A549 treated with CpdA at 1 μM for 4 hours (cell line): ENCODE measurements around the gene PDXP. TPM values are rescaled to one million over a fixed set of nuclear protein-coding genes. Genes with fewer than 3 reads are reported as not detected.

Experiments
- total RNA-seq: library from RNA; stranded (reverse); fragments of 200-300 nt; extraction: Qiagen RNA extraction; gene quantifications from 5 replicates; pipeline ENCODE4 v1.2.3, GENCODE V29; 2022; ENCODE audit warnings: low read depth

PDXP gene
- total RNA-seq = 16.3 to 21.8 TPM (median 21.4 TPM) in 5 replicates

GRCh38 chr22:37658133-37659065, at the start of gene PDXP:
Gene PDXP (plus strand): TSS chr22:37658723. CDS start chr22:37658783, 60 bp downstream.

GRCh38 chr22:37639070-37639760, 19.3 kb upstream of the PDXP start, which contains the start of gene SH3BP1:
Gene SH3BP1 (plus strand): TSS chr22:37639669. CDS start chr22:37639788, 119 bp downstream.

GRCh38 chr22:37674951-37675929, 16.7 kb downstream of the PDXP start, which contains the start of gene LGALS1:
Gene LGALS1 (plus strand): TSS chr22:37675636. CDS start chr22:37675703, 67 bp downstream.

GRCh38 chr22:37686002-37686982, 27.8 kb downstream of the PDXP start, which contains the start of gene NOL12:
Gene NOL12 (plus strand): TSS chr22:37686343. CDS start chr22:37686393, 50 bp downstream.

GRCh38 chr22:37696657-37697537, 38.4 kb downstream of the PDXP start, which contains the start of gene TRIOBP:
Gene TRIOBP (plus strand): TSS chr22:37697048. CDS start chr22:37701366, 4,318 bp downstream.

Other genes starting within 250 kb of the PDXP start
- 5.8 to 9.0 TPM (median 8.2 TPM) in 5 replicates for gene ELFN2, start 231.2 kb upstream of the PDXP start, total RNA-seq
- gene MFNG, start 172.3 kb upstream of the PDXP start, total RNA-seq = 1.5 to 3.2 TPM (median 2.5 TPM) in 5 replicates
- 32.3 to 40.9 TPM (median 34.9 TPM) in 5 replicates for gene CARD10, start 139.3 kb upstream of the PDXP start, total RNA-seq
- gene CDC42EP1, start 98.2 kb upstream of the PDXP start, total RNA-seq = 27.2 to 39.2 TPM (median 36.6 TPM) in 5 replicates
- gene LGALS2, start 78.6 kb upstream of the PDXP start, total RNA-seq = 0.27 to 0.45 TPM (median 0.34 TPM) in 4 of 5 replicates, not detected in the other
- 18.9 to 25.2 TPM (median 22.3 TPM) in 5 replicates for gene GGA1, start 49.9 kb upstream of the PDXP start, total RNA-seq
- 1.2 to 2.8 TPM (median 2.0 TPM) in 5 replicates for gene SH3BP1, start 19.1 kb upstream of the PDXP start, total RNA-seq
- gene LGALS1, start 16.9 kb downstream of the PDXP start, total RNA-seq = 1,299 to 1,423 TPM (median 1,303 TPM) in 5 replicates
- gene NOL12, start 27.6 kb downstream of the PDXP start, total RNA-seq = 26.8 to 30.7 TPM (median 28.4 TPM) in 5 replicates
- 21.4 to 33.2 TPM (median 28.4 TPM) in 5 replicates for gene TRIOBP, start 38.3 kb downstream of the PDXP start, total RNA-seq
- gene GCAT, start 149.2 kb downstream of the PDXP start, total RNA-seq = 2.4 to 4.0 TPM (median 3.0 TPM) in 5 replicates
- not detected in 5 replicates for gene GALR3, start 164.7 kb downstream of the PDXP start, total RNA-seq
- 16.9 to 26.6 TPM (median 24.2 TPM) in 5 replicates for gene ANKRD54, start 185.6 kb downstream of the PDXP start, total RNA-seq
- gene EIF3L, start 190.7 kb downstream of the PDXP start, total RNA-seq = 250 to 297 TPM (median 288 TPM) in 5 replicates
- gene MICALL1, start 247.6 kb downstream of the PDXP start, total RNA-seq = 16.2 to 21.3 TPM (median 16.8 TPM) in 5 replicates